Neuronal stem cell (in vitro differentiated cells): ENCODE measurements around the gene IRX3.

ENCODE experiments used
- DNase-seq: peaks from one replicate; pipeline ENCODE4 v3.0.0-alpha.2; 2013; ENCODE audit warnings: low spot score
- H2AFZ ChIP-seq: one replicate; pipeline ENCODE4 v1.6.1; 2013; ENCODE audit warnings: mild to moderate bottlenecking, low read length, inconsistent platforms
- H2AK5ac ChIP-seq: 2 replicates; pipeline ENCODE4 v1.6.1; 2013; ENCODE audit warnings: low read depth, mild to moderate bottlenecking, inconsistent platforms, low read length, moderate library complexity, mixed read lengths
- H2BK120ac ChIP-seq: 2 replicates; pipeline ENCODE4 v1.6.1; 2013; ENCODE audit warnings: low read depth, mild to moderate bottlenecking, inconsistent platforms, low read length, moderate library complexity, mixed read lengths
- H2BK12ac ChIP-seq: one replicate; pipeline ENCODE4 v1.6.1; 2013; ENCODE audit warnings: low read length, inconsistent platforms
- H2BK15ac ChIP-seq: 2 replicates; pipeline ENCODE4 v1.6.1; 2013; ENCODE audit warnings: mild to moderate bottlenecking, low read length, inconsistent platforms, mixed read lengths
- H2BK5ac ChIP-seq: one replicate; pipeline ENCODE4 v1.6.1; 2013; ENCODE audit warnings: inconsistent platforms, mild to moderate bottlenecking, low read length, moderate library complexity
- H3K14ac ChIP-seq: one replicate; pipeline ENCODE4 v1.6.1; 2013; ENCODE audit warnings: low read length, inconsistent platforms
- H3K18ac ChIP-seq: 2 replicates; pipeline ENCODE4 v1.6.1; 2013; ENCODE audit warnings: low read length, inconsistent platforms
- H3K23ac ChIP-seq: 2 replicates; pipeline ENCODE4 v1.6.1; 2013; ENCODE audit warnings: low read depth, mild to moderate bottlenecking, mixed read lengths, low read length, inconsistent platforms; ENCODE audit not compliant: poor library complexity
- H3K27ac ChIP-seq: replicated peaks from 3 replicates; pipeline ENCODE4 v1.5.1; 2013; ENCODE audit warnings: low read length, inconsistent platforms
- H3K27me3 ChIP-seq, 3 experiments: 2 replicates each; pipeline ENCODE4 v1.6.1; 2013; ENCODE audit warnings: low read length in 3 of 3, mild to moderate bottlenecking in 2 of 3, inconsistent platforms in 1 of 3, low read depth in 1 of 3, mixed read lengths in 1 of 3, moderate library complexity in 1 of 3; ENCODE audit not compliant: control insufficient read depth in 3 of 3, insufficient read depth in 3 of 3
- H3K36me3 ChIP-seq, 2 donors: replicated peaks in 1 of 2; 2 replicates each; pipeline ENCODE4 v1.6.1; 2013; ENCODE audit warnings: low read length in 2 of 2; ENCODE audit not compliant: control insufficient read depth in 2 of 2, insufficient read depth in 2 of 2
- H3K4ac ChIP-seq: 2 replicates; pipeline ENCODE4 v1.6.1; 2013; ENCODE audit warnings: inconsistent platforms, mild to moderate bottlenecking, low read length, moderate library complexity
- H3K4me1 ChIP-seq, 2 donors: 1 replicate in 1 of 2; 2 replicates in 1 of 2; pipeline ENCODE4 v1.6.1; 2013; ENCODE audit warnings: low read length in 2 of 2, low read depth in 1 of 2; ENCODE audit not compliant: control insufficient read depth in 2 of 2, insufficient read depth in 1 of 2
- H3K4me2 ChIP-seq: one replicate; pipeline ENCODE4 v1.6.1; 2013; ENCODE audit warnings: mild to moderate bottlenecking, low read length, inconsistent platforms; ENCODE audit not compliant: insufficient read depth, poor library complexity, severe bottlenecking
- H3K4me3 ChIP-seq, 2 donors: 2 replicates each; pipeline ENCODE4 v1.5.1; 2013; ENCODE audit warnings: low read length in 2 of 2, mild to moderate bottlenecking in 2 of 2, inconsistent platforms in 1 of 2, moderate library complexity in 1 of 2
- H3K79me1 ChIP-seq: one replicate; pipeline ENCODE4 v1.6.1; 2013; ENCODE audit warnings: low read depth, mild to moderate bottlenecking, inconsistent platforms, low read length, moderate library complexity
- H3K9ac ChIP-seq: one replicate; pipeline ENCODE4 v1.6.1; 2013; ENCODE audit warnings: mild to moderate bottlenecking, low read depth, low read length, inconsistent platforms; ENCODE audit not compliant: poor library complexity
- H3K9me3 ChIP-seq, 2 donors: replicated peaks in 1 of 2; 2 replicates each; pipeline versions ENCODE3 to v1.6.1; 2013; ENCODE audit warnings: low read length in 2 of 2, mild to moderate bottlenecking in 2 of 2, inconsistent platforms in 1 of 2, low read depth in 1 of 2, mixed read lengths in 1 of 2, moderate library complexity in 1 of 2; ENCODE audit not compliant: control insufficient read depth in 2 of 2, insufficient read depth in 1 of 2
- H4K8ac ChIP-seq: one replicate; pipeline ENCODE4 v1.6.1; 2013; ENCODE audit warnings: low read depth, mild to moderate bottlenecking, inconsistent platforms, low read length, moderate library complexity
- H4K91ac ChIP-seq: one replicate; pipeline ENCODE4 v1.6.1; 2013; ENCODE audit warnings: low read length, low read depth, mild to moderate bottlenecking, inconsistent platforms; ENCODE audit not compliant: poor library complexity
- WGBS, 2 donors: extraction: QIAGEN DNeasy Blood & Tissue Kit; methylation state at CpG; one replicate each; pipeline ENCODE4 v1.1.7; 2013; ENCODE audit warnings: missing lambda C conversion rate in 2 of 2, mixed read lengths in 1 of 2; ENCODE audit not compliant: insufficient read length in 2 of 2, insufficient replicate concordance in 1 of 2; ENCODE audit errors: extremely low coverage in 2 of 2; 5-methylcytosine and 5-hydroxymethylcytosine counted together

The IRX3 gene

GRCh38 chr16:54288835-54289241 lies 2.3 kb upstream of the IRX3 start:
- H2BK120ac ChIP-seq: no peak overlapping the region
- H3K36me3 ChIP-seq: peaks cover 0 to 4% of the 10 kb centered on the region in 2 donors
- peaks cover 0 to 68% (median 38%) of the 10 kb centered on the region in 3 experiments for H3K27me3 ChIP-seq
- peaks cover 8 to 26% of the 10 kb centered on the region in 2 donors for H3K4me1 ChIP-seq
- no peak overlapping the region for H2AFZ ChIP-seq
- H2BK12ac ChIP-seq: no peak overlapping the region
- peak overlapping the region; percentile 89 for H3K18ac ChIP-seq
- H2BK5ac ChIP-seq: no peak overlapping the region
- H3K79me1 ChIP-seq: peaks cover 2% of the 10 kb centered on the region
- no peak overlapping the region for H3K14ac ChIP-seq
- H3K4me2 ChIP-seq: peak overlapping the region; percentile 40
- H4K8ac ChIP-seq: no peak overlapping the region
- WGBS, 2 donors: no CpG with 5 or more reads among the region's 25 CpGs
- H3K27ac ChIP-seq: no peak overlapping the region
- H3K9ac ChIP-seq: no peak overlapping the region
- no peak overlapping the region for H3K4me3 ChIP-seq
- H3K23ac ChIP-seq: no peak overlapping the region
- H3K4ac ChIP-seq: no peak overlapping the region
- no peak overlapping the region for H4K91ac ChIP-seq
- no peak for DNase-seq
- H2AK5ac ChIP-seq: no peak overlapping the region
- H3K9me3 ChIP-seq: peaks cover 3 to 10% of the 10 kb centered on the region in 2 donors
- H2BK15ac ChIP-seq: no peak overlapping the region

DNA sequence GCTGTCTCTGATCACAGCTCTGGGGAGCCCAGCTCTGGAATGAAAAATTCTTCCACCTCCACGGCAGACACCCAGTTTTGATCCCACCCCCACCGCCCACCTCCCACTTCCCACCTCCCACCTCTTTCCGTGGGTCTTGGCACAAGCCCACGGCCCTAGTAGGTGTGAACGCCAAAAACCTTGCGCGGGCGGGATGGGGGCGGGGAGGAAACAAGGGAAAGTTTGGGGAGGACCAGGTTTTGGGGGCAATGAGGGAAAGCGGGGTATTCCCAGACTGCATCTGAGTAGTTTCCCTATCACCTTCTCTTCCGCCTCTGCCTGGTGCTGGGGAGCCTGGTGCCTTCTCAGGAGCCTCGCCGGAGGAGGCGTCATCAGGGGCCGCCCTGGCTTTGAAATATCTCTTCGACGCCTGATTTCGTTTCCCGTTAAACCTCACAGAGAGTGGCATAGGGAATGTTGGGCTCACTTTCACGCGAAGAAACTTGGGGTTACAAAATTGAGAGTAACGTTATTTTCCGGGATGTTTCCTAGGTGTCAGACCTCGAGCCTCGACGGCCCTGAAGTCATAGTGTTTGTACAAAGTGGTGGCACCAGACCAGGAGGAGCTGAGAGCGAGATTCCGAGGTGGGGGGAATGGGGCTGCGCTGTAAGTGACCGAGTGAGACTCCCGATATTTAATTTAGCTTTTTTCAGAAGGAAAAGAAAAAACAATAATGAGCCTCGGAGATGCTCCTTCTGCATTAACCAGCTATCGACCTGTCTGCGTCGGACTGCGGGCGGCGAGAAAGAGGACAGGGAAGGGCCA lies 1.6 kb upstream of the IRX3 start:
- Histone ChIP-seq H2AFZ (no peak overlapping the region), H3K18ac (peak overlapping the region; percentile 95), H3K4me2 (peak overlapping the region; percentile 100), H2BK120ac (no peak overlapping the region), H2BK5ac (no peak overlapping the region), H2BK15ac (peak overlapping the region; percentile 63), H3K27ac (no peak overlapping the region), H3K23ac (peak overlapping the region; percentile 16), H3K4me3 (peak overlapping the region in 1 of 2 donors; percentile 93), H2BK12ac (no peak overlapping the region), H3K27me3 (peaks cover 0 to 73% (median 43%) of the 10 kb centered on the region in 3 experiments), H2AK5ac (no peak overlapping the region), H3K9ac (no peak overlapping the region), H3K36me3 (peaks cover 0 to 10% of the 10 kb centered on the region in 2 donors), H4K91ac (no peak overlapping the region), H3K14ac (no peak overlapping the region), H3K4ac (no peak overlapping the region), H4K8ac (no peak overlapping the region), H3K4me1 (peaks cover 8 to 28% of the 10 kb centered on the region in 2 donors), H3K79me1 (peaks cover 2% of the 10 kb centered on the region), H3K9me3 (peaks cover 3 to 16% of the 10 kb centered on the region in 2 donors)
- DNase-seq: peak; percentile 12
- WGBS, 2 donors: no CpG with 5 or more reads among the region's 38 CpGs

DNA sequence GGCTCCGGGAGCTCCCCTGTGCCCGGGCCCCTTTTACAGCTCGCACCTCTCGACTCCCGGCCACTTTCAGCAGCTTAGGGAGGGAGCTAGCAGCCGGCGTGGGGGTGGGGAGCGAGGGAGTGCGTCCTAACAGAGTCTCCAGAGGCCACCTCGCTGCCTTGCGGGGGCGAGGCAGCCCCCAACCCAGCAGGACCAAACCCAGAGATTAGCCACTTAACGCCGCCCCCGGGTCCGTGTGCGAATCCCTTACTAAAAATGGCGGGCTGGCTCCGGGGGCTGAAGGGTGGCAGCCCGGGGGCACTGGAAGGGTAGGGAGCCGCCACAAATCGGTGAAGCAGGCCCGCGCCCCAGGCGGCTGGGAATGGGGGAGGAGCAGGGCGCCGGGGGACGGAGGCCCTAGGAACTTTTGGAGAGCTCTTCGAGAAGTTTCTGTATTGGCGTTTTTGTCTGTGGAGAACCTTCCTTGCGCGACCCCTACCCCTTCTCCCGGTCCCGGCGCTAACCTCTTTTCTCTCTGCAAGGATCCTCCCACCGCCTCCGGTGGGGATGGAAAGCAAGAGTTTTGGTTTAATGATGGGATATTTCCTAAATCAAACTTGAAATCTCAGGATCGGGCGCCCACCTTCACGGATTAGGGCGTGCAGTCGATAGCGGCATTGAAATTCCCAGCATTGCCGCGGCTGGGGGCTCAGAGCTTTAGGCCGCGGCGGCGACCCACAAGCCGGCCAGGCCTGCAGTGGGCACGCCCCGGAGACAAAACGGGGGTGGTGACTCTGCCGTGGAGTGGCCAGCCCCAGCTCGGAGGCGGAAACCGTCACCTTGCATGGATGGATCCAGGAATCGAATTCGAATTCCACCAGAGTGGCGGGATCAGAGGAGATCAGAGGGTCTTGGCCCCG lies 793 bp upstream of the IRX3 start:
- H2BK5ac ChIP-seq: peak overlapping the region; percentile 82
- peak overlapping the region; percentile 76 for H3K27ac ChIP-seq
- peak overlapping the region; percentile 70 for H3K9ac ChIP-seq
- H3K36me3 ChIP-seq: peaks cover 0 to 18% of the 10 kb centered on the region in 2 donors
- H4K8ac ChIP-seq: no peak overlapping the region
- no peak overlapping the region for H4K91ac ChIP-seq
- peaks cover 8 to 29% of the 10 kb centered on the region in 2 donors for H3K4me1 ChIP-seq
- H2BK15ac ChIP-seq: peak overlapping the region; percentile 94
- no peak overlapping the region for H3K4ac ChIP-seq
- peak overlapping the region; percentile 75 for H2AK5ac ChIP-seq
- peak; percentile 32 for DNase-seq
- peak overlapping the region; percentile 95 for H3K18ac ChIP-seq
- H3K79me1 ChIP-seq: peaks cover 2% of the 10 kb centered on the region
- H3K9me3 ChIP-seq: peaks cover 3 to 25% of the 10 kb centered on the region in 2 donors
- H2BK120ac ChIP-seq: peak overlapping the region; percentile 17
- peak overlapping the region; percentile 73 for H3K23ac ChIP-seq
- WGBS, 2 donors: no CpG with 5 or more reads among the region's 61 CpGs
- peaks cover 0 to 81% (median 50%) of the 10 kb centered on the region in 3 experiments for H3K27me3 ChIP-seq
- peak overlapping the region; percentile 100 for H3K4me2 ChIP-seq
- no peak overlapping the region for H3K14ac ChIP-seq
- peak overlapping the region; percentile 99 for H2AFZ ChIP-seq
- H2BK12ac ChIP-seq: peak overlapping the region; percentile 30
- H3K4me3 ChIP-seq: peak overlapping the region; percentile 79 to 93

GRCh38 chr16:54286090-54286365 lies 559 bp downstream of the IRX3 start:
- no peak for DNase-seq
- Histone ChIP-seq H3K27me3 (peaks cover 0 to 83% (median 51%) of the 10 kb centered on the region in 3 experiments), H3K27ac (peak overlapping the region; percentile 92), H3K4ac (no peak overlapping the region), H2BK120ac (no peak overlapping the region), H3K9me3 (peaks cover 2 to 31% of the 10 kb centered on the region in 2 donors), H3K9ac (peak overlapping the region; percentile 83), H3K14ac (no peak overlapping the region), H2BK12ac (no peak overlapping the region), H3K79me1 (peaks cover 2% of the 10 kb centered on the region), H3K4me1 (peaks cover 8 to 28% of the 10 kb centered on the region in 2 donors), H2AFZ (peak overlapping the region; percentile 99), H4K8ac (no peak overlapping the region), H3K23ac (no peak overlapping the region), H3K36me3 (peaks cover 0 to 31% of the 10 kb centered on the region in 2 donors), H3K4me2 (peak overlapping the region; percentile 100), H4K91ac (no peak overlapping the region), H3K18ac (peak overlapping the region; percentile 95), H2AK5ac (no peak overlapping the region), H2BK15ac (peak overlapping the region; percentile 49), H2BK5ac (no peak overlapping the region), H3K4me3 (peak overlapping the region; percentile 80 to 93)
- no CpG with 5 or more reads among the region's 43 CpGs for WGBS, 2 donors
